Activated T-cell treated with anti-CD3 and anti-CD28 coated beads, Interleukin-2, amount 50 U/mL, for 72 hours (primary cell): ENCODE data around the gene COG4. TPM values are rescaled to one million over a fixed set of nuclear protein-coding genes. Genes with fewer than 3 reads are reported as not detected.

ENCODE experiments used
- ATAC-seq, 2 donors: fragments of 150-1000 bp; cut with Tn5 transposase; replicated peaks in 1 of 2; 2 replicates each; pipeline ENCODE4 v1.10.0; 2021; ENCODE audit warnings: moderate library complexity in 2 of 2, mild to moderate bottlenecking in 1 of 2
- DNase-seq, 2 donors: peaks; one replicate each; pipeline ENCODE4 v3.0.0; 2021 to 2022; ENCODE audit warnings: mixed read lengths in 1 of 2
- H3K27ac Mint-ChIP-seq: one replicate; pipeline ENCODE4 v1.8.0; 2022; ENCODE audit warnings: mild to moderate bottlenecking, moderate library complexity, mixed read lengths
- H3K27me3 Mint-ChIP-seq: one replicate; pipeline ENCODE4 v1.8.0; 2022; ENCODE audit warnings: low read depth, mixed read lengths
- H3K36me3 Mint-ChIP-seq, 2 donors: one replicate each; pipeline ENCODE4 v1.8.0; 2022; ENCODE audit warnings: mixed read lengths in 2 of 2, mild to moderate bottlenecking in 1 of 2; ENCODE audit not compliant: insufficient read depth in 2 of 2
- H3K4me1 Mint-ChIP-seq: one replicate; pipeline ENCODE4 v1.8.0; 2022; ENCODE audit warnings: low read depth, mixed read lengths
- H3K4me3 Mint-ChIP-seq, 2 donors: one replicate each; pipeline ENCODE4 v1.8.0; 2022; ENCODE audit warnings: mild to moderate bottlenecking in 2 of 2, mixed read lengths in 2 of 2, moderate library complexity in 2 of 2
- H3K9me3 Mint-ChIP-seq, 2 donors: one replicate each; pipeline ENCODE4 v1.8.0; 2022; ENCODE audit warnings: mixed read lengths in 2 of 2
- total RNA-seq, 2 donors: library from RNA; stranded (reverse); gene quantifications; one replicate each; pipeline ENCODE4 v1.2.3, GENCODE V29; 2022

COG4 gene
- total RNA-seq, 2 donors from 2014 or later, result 30.2 to 53.4 TPM

DNA sequence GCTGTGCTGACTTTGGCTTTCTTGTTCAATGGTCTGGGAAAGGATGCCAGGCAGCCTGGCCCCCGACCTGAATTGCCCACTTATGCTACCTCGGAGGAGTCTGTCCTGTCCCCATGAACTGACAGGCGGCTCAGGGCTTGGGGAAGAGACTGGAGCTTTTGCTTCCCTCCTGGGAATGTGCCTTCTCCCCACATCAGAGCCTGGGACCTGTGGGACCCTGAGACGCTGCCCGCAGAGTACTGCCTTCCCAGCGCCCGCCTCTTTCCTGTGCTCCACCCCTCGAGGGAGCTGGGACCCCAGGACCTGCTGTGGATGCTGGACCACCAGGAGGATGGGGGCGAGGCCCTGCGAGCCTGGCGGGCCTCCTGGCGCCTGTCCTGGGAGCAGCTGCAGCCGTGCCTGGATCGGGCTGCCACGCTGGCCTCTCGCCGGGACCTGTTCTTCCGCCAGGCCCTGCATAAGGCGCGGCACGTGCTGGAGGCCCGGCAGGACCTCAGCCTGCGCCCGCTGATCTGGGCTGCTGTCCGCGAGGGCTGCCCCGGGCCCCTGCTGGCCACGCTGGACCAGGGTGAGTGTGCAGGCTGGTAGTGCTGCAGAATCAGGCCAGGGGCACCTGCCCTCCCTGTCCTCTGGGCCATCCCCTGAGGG, 50.4 kb downstream of the COG4 start:
- no peaks in the 10 kb centered on the region for H3K27me3 Mint-ChIP-seq
- DNase-seq (no peak), ATAC-seq (no peak)
- H3K36me3 Mint-ChIP-seq, result peaks cover 0 to 2% of the 10 kb centered on the region in 2 donors
- peaks cover 25% of the 10 kb centered on the region for H3K4me1 Mint-ChIP-seq
- H3K4me3 Mint-ChIP-seq, result no peak overlapping the region
- H3K9me3 Mint-ChIP-seq, result no peaks in the 10 kb centered on the region
- no peak overlapping the region for H3K27ac Mint-ChIP-seq

GRCh38 chr16:70470927-70471341, 52.4 kb downstream of the COG4 start:
- Mint-ChIP-seq H3K4me1 (peaks cover 5% of the 10 kb centered on the region), H3K9me3 (no peaks in the 10 kb centered on the region), H3K36me3 (no peaks in the 10 kb centered on the region), H3K27me3 (no peaks in the 10 kb centered on the region), H3K4me3 (no peak overlapping the region), H3K27ac (no peak overlapping the region)
- ATAC-seq (no peak), DNase-seq (no peak)

DNA sequence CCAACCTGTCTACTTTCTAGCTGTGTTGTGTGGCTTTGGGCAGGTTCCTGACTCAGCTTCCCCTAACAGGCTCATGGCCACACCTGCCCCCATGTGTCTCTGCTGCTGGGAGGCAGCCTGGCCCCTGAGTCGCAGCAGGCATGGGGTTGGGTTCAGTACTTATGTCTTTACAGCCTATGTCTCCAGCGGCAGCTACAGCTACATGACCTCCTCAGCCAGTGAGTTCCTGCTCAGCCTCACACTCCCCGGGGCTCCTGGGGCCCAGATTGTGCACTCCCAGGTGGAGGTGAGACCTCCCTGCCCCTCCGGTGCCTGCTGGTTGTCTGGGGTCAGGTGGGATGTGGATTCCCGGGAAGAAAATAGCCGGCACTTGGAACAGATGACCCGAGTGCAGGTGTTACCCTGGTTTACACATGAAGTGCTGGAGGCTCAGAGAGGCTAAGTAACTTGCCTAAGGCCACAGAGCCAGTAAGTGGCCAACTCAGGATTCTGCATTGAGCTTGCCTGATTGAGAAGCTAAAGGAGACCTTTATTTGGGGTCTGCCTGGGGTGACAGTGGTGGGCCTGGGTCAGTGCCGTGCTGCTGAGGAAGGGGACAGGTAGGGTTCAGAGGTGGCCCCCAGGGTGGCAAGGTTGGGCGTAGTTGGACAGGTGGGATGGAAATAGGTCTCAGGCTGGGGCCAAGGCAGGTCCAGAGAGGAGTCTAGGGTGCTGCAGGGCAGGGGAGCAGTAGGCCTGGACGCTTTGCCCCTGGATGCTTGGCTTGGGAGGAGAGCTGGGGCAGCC, 53.0 kb downstream of the COG4 start:
- Mint-ChIP-seq H3K4me3 (no peak overlapping the region), H3K4me1 (no peaks in the 10 kb centered on the region)
- no peak for DNase-seq

GRCh38 chr16:70468776-70469525, 54.4 kb downstream of the COG4 start:
- Mint-ChIP-seq H3K27ac (no peak overlapping the region), H3K36me3 (peaks cover 0 to 2% of the 10 kb centered on the region in 2 donors), H3K4me1 (no peaks in the 10 kb centered on the region), H3K9me3 (no peaks in the 10 kb centered on the region), H3K4me3 (no peak overlapping the region), H3K27me3 (no peaks in the 10 kb centered on the region)
- no peak for DNase-seq
- ATAC-seq, result no peak

More for the DNA sequence above, 53.0 kb downstream of the COG4 start:
- H3K9me3 Mint-ChIP-seq, result no peaks in the 10 kb centered on the region
- no peak for ATAC-seq
- no peaks in the 10 kb centered on the region for H3K27me3 Mint-ChIP-seq
- H3K36me3 Mint-ChIP-seq, result no peaks in the 10 kb centered on the region
- H3K27ac Mint-ChIP-seq, result no peak overlapping the region

- Mint-ChIP-seq H3K27me3 (no peaks in the 10 kb centered on the region), H3K4me1 (no peaks in the 10 kb centered on the region), H3K9me3 (no peaks in the 10 kb centered on the region), H3K36me3 (peaks cover 0 to 2% of the 10 kb centered on the region in 2 donors), H3K4me3 (no peak overlapping the region), H3K27ac (no peak overlapping the region)
- no peak for ATAC-seq
- no peak for DNase-seq
These were observed 55.7 kb downstream of the COG4 start for GRCh38 chr16:70467608-70468007.

DNA sequence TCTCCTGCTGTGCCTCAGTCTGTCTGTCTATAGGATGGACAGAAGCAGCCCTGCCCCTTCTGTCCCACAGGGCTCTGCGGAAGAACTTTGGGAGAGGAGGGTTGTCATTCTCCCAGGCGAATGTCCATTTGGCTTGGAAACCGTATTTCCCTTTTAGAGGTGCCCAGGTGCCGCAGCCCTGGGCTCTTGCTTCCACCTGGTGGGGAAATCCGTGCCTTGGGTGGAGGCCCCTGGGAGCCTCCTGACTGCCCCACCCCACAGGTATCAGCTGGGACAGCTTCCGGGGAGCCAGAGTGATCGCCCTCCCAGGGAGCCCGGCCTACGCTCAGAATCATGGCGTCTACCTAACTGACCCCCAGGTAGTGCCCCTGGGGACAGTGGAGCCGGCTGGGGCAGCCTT, 56.2 kb downstream of the COG4 start:
- Mint-ChIP-seq H3K4me3 (no peak overlapping the region), H3K27me3 (no peaks in the 10 kb centered on the region), H3K36me3 (peaks cover 0 to 2% of the 10 kb centered on the region in 2 donors), H3K9me3 (no peaks in the 10 kb centered on the region), H3K4me1 (no peaks in the 10 kb centered on the region), H3K27ac (no peak overlapping the region)
- ATAC-seq, result no peak
- no peak for DNase-seq

DNA sequence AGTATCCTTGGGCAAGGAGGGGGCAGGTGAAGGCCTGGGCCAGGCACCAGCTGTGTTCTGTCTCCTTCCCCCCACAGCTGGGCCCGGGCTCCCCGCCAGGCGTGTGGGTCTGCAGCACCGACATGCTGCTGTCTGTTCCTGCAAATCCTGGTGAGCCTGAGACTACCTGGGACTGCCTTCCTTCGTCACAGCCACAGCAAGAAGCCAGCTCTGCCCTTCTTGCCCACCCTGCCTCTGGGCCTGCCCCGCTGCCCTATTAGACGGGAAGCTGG, 56.6 kb downstream of the COG4 start:
- ATAC-seq (no peak), DNase-seq (no peak)
- Mint-ChIP-seq H3K4me1 (no peaks in the 10 kb centered on the region), H3K4me3 (no peak overlapping the region), H3K27me3 (no peaks in the 10 kb centered on the region), H3K36me3 (peaks cover 0 to 2% of the 10 kb centered on the region in 2 donors), H3K27ac (no peak overlapping the region), H3K9me3 (no peaks in the 10 kb centered on the region)

DNA sequence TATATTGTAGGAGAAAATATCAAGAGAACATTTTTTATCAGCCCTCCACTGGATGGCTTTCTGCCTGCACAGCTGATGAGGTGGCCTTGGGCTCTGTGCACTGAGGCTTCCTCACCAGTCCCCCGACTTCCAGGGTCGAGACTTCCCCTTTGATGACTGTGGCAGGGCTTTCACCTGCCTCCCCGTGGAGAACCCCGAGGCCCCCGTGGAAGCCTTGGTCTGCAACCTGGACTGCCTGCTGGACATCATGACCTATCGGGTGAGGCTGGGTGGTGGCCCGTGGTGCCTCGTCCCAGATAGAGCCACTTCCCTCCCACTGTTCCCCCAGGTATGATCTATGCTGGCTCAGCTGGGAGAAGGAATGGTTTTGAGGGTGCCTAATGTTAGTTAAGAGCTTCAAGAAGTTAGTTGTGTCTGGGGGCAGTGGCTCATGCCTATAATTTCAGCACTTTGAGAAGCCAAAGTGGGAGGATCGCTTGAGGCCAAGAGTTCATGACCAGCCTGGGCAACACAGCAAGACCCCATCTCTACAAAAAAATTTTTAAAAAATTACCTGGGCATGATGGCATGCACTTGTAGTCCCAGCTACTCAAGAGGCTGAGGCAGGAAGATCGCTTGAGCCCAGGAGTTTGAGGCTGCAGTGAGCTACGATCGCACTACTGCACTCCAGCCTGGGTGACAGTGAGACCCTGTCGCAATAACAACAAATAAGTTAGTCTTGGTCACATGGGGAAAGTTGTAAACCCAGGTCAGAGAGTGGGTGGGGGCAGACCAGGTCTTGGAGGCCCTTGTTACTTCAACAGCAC, 57.2 kb downstream of the COG4 start:
- Mint-ChIP-seq H3K4me1 (no peaks in the 10 kb centered on the region), H3K27me3 (no peaks in the 10 kb centered on the region), H3K4me3 (no peak overlapping the region), H3K9me3 (no peaks in the 10 kb centered on the region), H3K36me3 (peaks cover 0 to 2% of the 10 kb centered on the region in 2 donors), H3K27ac (no peak overlapping the region)
- DNase-seq (no peak), ATAC-seq (no peak)

- Mint-ChIP-seq H3K4me1 (no peaks in the 10 kb centered on the region), H3K4me3 (no peak overlapping the region), H3K9me3 (no peaks in the 10 kb centered on the region), H3K36me3 (peaks cover 0 to 2% of the 10 kb centered on the region in 2 donors), H3K27me3 (no peaks in the 10 kb centered on the region), H3K27ac (no peak overlapping the region)
- no peak for ATAC-seq
- DNase-seq, result no peak
These were observed 60.1 kb downstream of the COG4 start for GRCh38 chr16:70463235-70463634.

DNA sequence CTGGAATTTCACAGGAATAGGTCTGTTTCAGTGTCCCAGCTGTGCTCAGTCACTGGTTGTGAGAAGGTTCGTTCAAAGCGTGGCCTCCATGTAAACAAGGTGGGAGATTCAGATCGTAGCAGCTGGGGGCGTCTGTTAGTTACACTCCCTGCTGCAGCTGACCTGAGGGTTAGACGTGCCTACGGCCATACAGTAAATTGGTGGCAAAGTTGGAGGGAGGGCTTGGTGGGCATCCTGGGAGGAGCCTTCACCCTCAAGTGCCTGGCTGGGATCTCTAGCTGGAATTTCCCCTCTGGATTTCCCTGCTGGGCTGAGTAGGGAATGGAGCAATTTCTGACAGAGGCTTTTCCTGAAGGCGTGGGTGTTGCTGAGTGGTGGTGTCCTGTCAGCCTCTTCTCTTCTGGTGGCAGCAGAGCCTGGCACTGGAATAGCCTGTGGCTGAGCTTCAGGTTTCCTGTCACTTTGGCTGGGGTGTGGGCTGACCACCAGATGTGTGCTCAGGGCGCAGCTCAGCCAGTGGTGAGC, 62.6 kb downstream of the COG4 start:
- Mint-ChIP-seq H3K27ac (no peak overlapping the region), H3K9me3 (no peaks in the 10 kb centered on the region), H3K4me1 (peaks cover 6% of the 10 kb centered on the region), H3K4me3 (no peak overlapping the region), H3K27me3 (no peaks in the 10 kb centered on the region), H3K36me3 (peaks cover 0 to 2% of the 10 kb centered on the region in 2 donors)
- ATAC-seq (no peak), DNase-seq (no peak)

- Mint-ChIP-seq H3K9me3 (no peaks in the 10 kb centered on the region), H3K27ac (no peak overlapping the region), H3K27me3 (no peaks in the 10 kb centered on the region), H3K4me3 (no peak overlapping the region), H3K36me3 (no peaks in the 10 kb centered on the region), H3K4me1 (peaks cover 26% of the 10 kb centered on the region)
- ATAC-seq (no peak), DNase-seq (no peak)
These were observed 65.7 kb downstream of the COG4 start for GRCh38 chr16:70457446-70458166.

DNA sequence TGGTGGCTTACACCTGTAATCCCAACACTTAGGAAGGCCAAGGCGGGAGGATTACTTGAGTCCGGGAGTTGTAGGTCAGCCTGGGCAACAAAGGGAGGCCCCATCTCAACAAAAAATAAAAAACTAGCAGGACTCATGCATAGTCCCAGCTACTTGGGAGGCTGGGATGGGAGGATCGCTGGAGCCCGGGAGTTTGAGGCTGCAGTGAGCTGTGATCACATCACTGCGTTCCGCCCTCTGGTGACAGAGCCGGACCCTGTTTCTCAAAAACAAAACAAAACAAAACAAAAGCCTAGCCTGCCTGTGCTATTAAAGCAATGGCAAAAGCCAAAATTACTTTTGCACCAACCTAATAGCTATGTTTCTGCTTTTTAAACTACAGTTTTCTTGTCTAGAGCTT, 67.4 kb downstream of the COG4 start:
- H3K27ac Mint-ChIP-seq, result no peak overlapping the region
- DNase-seq (no peak), ATAC-seq (no peak)
- no peaks in the 10 kb centered on the region for H3K27me3 Mint-ChIP-seq
- no peaks in the 10 kb centered on the region for H3K36me3 Mint-ChIP-seq
- H3K4me3 Mint-ChIP-seq, result peak overlapping the region in 1 of 2 donors; percentile 93
- no peaks in the 10 kb centered on the region for H3K9me3 Mint-ChIP-seq
- peaks cover 28% of the 10 kb centered on the region for H3K4me1 Mint-ChIP-seq
